Measurements from ENCODE around the gene TRAK1.

The TRAK1 gene

DNA sequence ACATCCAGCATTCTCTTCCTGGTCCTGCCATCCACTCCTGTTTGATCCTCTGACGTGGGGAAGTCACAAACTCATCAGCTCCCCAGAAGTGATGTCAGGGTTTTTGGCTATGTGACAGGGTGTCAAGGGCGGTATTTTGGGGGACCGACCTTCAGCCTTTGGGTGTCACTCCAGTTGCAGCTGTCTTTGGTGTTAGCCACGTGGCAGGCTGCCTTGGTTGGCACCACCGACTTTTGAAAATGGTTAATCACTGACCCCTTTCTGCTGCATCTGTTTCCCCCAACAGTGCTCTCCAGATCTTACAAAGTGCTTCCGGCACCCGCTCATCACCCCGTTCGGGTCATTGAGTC is 86.6 kb downstream of the TRAK1 start:
- TF ChIP-seq, protein P1, sequence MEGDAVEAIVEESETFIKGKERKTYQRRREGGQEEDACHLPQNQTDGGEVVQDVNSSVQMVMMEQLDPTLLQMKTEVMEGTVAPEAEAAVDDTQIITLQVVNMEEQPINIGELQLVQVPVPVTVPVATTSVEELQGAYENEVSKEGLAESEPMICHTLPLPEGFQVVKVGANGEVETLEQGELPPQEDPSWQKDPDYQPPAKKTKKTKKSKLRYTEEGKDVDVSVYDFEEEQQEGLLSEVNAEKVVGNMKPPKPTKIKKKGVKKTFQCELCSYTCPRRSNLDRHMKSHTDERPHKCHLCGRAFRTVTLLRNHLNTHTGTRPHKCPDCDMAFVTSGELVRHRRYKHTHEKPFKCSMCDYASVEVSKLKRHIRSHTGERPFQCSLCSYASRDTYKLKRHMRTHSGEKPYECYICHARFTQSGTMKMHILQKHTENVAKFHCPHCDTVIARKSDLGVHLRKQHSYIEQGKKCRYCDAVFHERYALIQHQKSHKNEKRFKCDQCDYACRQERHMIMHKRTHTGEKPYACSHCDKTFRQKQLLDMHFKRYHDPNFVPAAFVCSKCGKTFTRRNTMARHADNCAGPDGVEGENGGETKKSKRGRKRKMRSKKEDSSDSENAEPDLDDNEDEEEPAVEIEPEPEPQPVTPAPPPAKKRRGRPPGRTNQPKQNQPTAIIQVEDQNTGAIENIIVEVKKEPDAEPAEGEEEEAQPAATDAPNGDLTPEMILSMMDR (IDR thresholded peaks at IDR 0.05; ENCODE audit: low read depth, low read length), result no peak
- Histone ChIP-seq H3K27me3 (no peaks in the 10 kb centered on the region), H3K9me3 (no peaks in the 10 kb centered on the region), H3K4me1 (no peaks in the 10 kb centered on the region), H3K36me3 (no peaks in the 10 kb centered on the region), H3K4me3 (ENCODE audit: low read depth, low read length) (no peak overlapping the region)
- DNase-seq, result no peak

DNA sequence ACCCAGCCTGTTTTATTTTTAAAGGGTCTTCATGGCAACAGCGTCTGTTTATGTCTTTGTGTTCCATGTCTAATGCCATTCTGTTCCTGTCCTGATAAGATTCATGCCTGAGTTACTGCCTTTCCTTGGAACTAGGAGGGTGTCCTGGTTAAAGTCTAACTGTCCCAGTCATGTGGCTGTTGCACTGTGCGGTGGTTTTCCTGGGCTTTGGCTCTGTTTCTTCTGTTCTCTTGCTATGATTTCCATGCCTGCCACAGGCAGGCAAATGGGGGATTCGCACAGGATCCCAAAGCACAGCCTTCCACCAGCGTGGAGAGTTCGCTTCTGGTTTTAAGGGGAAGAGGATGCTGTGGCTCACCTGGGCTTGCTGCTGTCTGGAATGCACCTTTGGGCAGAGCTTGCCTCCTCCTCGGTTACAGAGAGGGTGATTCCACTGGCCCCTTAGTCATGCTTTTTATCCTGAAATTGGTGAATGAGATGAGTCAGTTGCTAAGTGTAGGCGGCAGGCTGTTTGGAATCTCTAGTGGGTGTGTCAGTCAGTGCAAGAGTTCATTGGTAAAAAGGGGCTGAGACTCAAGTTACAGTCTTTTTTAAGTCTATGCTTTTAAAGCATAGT is 88.1 kb downstream of the TRAK1 start:
- no peaks in the 10 kb centered on the region for H3K4me1 ChIP-seq
- no peaks in the 10 kb centered on the region for H3K9me3 ChIP-seq
- TF ChIP-seq, protein P1 (IDR thresholded peaks at IDR 0.05; ENCODE audit: low read depth, low read length), result no peak
- no peaks in the 10 kb centered on the region for H3K27me3 ChIP-seq
- no peak for DNase-seq
- H3K36me3 ChIP-seq, result no peaks in the 10 kb centered on the region
- H3K4me3 ChIP-seq (ENCODE audit: low read depth, low read length), result no peak overlapping the region

DNA sequence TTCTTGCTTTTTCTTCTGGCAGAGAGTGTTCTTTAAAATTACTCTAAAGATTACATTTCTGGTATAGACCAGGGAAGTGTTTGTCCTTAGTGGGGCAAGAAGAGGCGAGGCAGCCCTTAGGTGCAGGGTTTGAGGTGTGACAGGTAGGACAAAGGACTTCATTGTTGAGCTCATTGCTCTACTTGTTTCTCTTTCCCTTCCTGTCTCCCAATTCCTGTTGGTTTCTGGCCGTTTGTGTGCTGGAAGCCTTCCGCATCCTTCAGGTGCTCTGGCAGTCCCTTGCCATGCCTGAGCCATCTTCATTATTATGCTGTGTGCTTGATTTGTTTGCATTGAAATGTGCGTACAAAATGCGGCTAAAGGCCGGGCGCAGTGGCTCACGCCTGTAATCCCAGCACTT is 89.7 kb downstream of the TRAK1 start:
- TF ChIP-seq, protein P1 (IDR thresholded peaks at IDR 0.05; ENCODE audit: low read depth, low read length), result no peak
- no peaks in the 10 kb centered on the region for H3K9me3 ChIP-seq
- H3K4me3 ChIP-seq (ENCODE audit: low read depth, low read length), result no peak overlapping the region
- H3K4me1 ChIP-seq, result no peaks in the 10 kb centered on the region
- no peaks in the 10 kb centered on the region for H3K27me3 ChIP-seq
- H3K36me3 ChIP-seq, result no peaks in the 10 kb centered on the region
- DNase-seq, result no peak

DNA sequence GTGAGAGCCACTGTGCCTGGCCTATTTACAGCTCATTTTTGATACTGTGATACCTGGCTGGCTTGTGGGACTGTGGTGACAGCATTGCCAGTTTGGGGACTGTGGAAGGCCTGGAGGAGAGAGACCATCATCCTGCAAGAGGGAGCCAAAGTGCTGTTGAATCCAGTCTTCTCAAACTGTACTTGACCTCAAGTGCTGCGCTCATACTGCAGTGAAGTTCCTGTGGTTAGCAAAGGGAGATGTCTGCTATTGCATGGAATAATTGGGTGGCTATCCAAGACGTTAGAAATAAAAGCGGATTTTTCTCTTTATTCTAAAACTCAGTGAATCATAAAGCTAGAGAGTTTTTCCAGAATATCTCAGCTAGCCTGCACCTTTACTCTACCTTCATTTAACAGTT is 91.4 kb downstream of the TRAK1 start:
- DNase-seq, result no peak
- Histone ChIP-seq H3K9me3 (no peaks in the 10 kb centered on the region), H3K4me1 (no peaks in the 10 kb centered on the region), H3K27me3 (no peaks in the 10 kb centered on the region), H3K36me3 (no peaks in the 10 kb centered on the region), H3K4me3 (ENCODE audit: low read depth, low read length) (no peak overlapping the region)
- TF ChIP-seq, protein P1 (IDR thresholded peaks at IDR 0.05; ENCODE audit: low read depth, low read length), result no peak

DNA sequence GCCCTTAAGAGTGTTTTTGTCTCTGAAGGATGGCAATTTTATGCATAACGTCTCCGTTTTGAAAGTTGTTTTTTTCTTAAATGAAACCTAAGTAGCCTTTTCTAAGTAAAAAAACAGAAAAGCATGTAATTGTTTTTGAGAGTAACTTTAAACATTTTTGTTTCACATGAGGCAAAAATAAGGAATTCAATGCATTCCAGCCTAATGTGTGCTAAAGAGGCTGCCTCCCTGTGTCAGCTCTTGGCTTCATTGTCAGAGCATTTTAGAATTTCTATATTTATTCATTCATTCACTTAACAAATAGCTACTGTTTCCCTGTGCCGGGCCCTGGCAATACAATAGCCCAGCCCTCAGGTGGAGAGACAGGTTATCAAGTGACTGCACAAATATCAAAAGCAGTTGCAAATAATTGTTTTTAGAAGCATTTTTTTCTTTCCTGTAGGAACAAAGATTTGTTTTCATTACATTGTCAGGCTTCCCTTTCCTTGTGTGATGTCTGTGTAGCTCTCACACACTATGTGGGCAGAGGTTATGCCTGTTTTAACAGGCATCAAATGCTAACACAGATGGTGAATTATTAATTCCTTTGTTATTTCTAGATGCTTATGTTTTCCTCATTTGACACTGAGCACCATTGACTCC is 93.0 kb downstream of the TRAK1 start:
- Histone ChIP-seq H3K9me3 (no peaks in the 10 kb centered on the region), H3K36me3 (no peaks in the 10 kb centered on the region), H3K4me3 (ENCODE audit: low read depth, low read length) (no peak overlapping the region), H3K27me3 (no peaks in the 10 kb centered on the region), H3K4me1 (no peaks in the 10 kb centered on the region; the same call in 1 of the 2 replicates)
- TF ChIP-seq, protein P1 (IDR thresholded peaks at IDR 0.05; ENCODE audit: low read depth, low read length), result no peak
- no peak for DNase-seq

DNA sequence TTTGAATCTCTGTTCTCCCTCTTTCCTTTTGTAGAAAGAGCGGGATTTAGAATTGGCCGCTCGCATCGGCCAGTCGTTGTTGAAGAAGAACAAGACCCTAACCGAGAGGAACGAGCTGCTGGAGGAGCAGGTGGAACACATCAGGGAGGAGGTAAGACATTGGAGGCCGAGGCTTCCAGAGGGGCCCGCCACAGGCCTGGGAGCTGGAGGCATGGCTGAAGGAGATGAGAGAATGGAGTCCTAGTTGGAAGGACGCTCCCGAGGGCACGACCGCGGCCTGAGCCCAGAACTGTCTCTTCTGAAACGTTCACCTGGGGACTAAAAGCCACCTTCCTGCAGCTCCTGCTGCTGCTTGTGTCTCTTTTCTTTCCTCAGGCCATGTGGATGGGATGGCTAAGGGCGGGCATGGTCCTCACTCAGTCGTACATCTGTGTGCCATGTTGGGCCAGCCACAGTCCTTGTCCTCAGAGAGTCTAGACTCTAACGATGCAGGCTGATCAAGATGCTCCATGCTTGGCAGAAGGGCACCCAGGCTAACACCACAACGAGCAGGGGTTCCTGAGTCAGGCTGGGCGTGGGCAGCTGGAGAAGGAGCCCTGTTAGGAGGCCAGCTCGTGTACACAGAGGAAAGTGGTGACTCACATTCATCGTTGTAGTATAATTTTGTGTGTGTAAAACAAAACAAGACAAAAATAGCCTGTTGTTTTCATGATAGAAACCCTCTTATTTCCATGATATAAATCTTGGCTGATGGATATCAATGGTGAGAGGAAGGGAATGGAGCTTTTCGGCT is 93.7 kb downstream of the TRAK1 start:
- Histone ChIP-seq H3K27me3 (no peaks in the 10 kb centered on the region), H3K36me3 (no peaks in the 10 kb centered on the region), H3K9me3 (no peaks in the 10 kb centered on the region), H3K4me1 (no peaks in the 10 kb centered on the region; the same call in 1 of the 2 replicates), H3K4me3 (ENCODE audit: low read depth, low read length) (no peak overlapping the region)
- no peak for DNase-seq
- TF ChIP-seq, protein P1 (IDR thresholded peaks at IDR 0.05; ENCODE audit: low read depth, low read length), result no peak
